Adrenal gland (tissue), 5 donors: ENCODE data around the gene SNAPIN.

Source experiments
- CTCF ChIP-seq, 6 experiments: fragments of 450-650 bp in 4 of 6; fragments of 200-600 bp in 2 of 6; sonication (generic) in 1 of 6; IDR thresholded peaks; 1 replicate in 5 of 6; 2 replicates in 1 of 6; pipeline versions ENCODE4 v1.5.1 to v1.8.0; 2016 to 2021; ENCODE audit warnings: antibody characterized with exemption in 6 of 6, mild to moderate bottlenecking in 2 of 6, moderate library complexity in 1 of 6
- POLR2A ChIP-seq, 2 donors: fragments of 450-650 bp; IDR thresholded peaks; one replicate each; pipeline ENCODE4 v1.6.1; 2017; ENCODE audit warnings: antibody characterized with exemption in 2 of 2, mild to moderate bottlenecking in 2 of 2, moderate library complexity in 1 of 2
- donor health status: DM: no; HTN: no; CAD: no.

GRCh38 chr1:153630384-153630783 is 28.1 kb upstream of the SNAPIN start:
- TF ChIP-seq POLR2A (IDR thresholded peaks at IDR 0.05) (no peak), CTCF (IDR thresholded peaks at IDR 0.05) (no peak)
